HG03025 (cell line): ENCODE measurements around the gene TOMM40.
"Not testable (repeated sequence)": the region's sequence is repeated elsewhere in the genome, so short reads cannot be mapped to it uniquely, and the experiment has no call there.

Experiments used
- ATAC-seq: cut with Tn5 transposase; IDR thresholded peaks from one replicate; pipeline ENCODE4 v1.9.1; 2021; ENCODE audit warnings: mild to moderate bottlenecking, moderate library complexity; ENCODE audit not compliant: unreplicated experiment, low FRiP score

The TOMM40 gene

DNA sequence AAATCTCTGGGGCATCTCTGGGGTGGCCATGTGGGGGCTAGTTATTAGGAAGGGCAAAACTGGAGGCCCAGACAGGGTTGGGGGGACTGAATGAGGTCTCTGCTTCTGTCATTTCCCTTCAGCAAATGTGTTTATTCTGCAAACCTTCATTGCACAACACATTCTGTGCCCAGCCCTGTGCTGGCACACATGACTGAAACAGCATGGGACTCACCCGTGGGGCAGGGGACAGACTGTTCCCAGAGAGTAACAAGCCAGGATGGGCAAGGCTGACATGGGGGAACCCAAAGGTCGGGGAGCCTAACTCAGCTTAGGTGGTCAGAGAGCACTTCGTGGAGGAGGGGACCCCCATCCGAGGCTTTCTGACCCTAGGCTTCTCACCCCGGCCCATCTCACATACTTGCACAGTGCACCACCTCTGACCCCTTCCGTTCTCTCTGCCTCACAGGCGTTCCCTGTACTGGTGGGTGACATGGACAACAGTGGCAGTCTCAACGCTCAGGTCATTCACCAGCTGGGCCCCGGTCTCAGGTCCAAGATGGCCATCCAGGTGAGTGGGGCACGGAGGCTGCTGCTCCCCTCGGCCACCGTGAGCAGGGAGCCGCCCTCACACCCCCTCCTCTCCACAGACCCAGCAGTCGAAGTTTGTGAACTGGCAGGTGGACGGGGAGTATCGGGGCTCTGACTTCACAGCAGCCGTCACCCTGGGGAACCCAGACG is 2.4 kb downstream of the TOMM40 start:
- ATAC-seq: no peak

GRCh38 chr19:44894052-44894400 is 3.0 kb downstream of the TOMM40 start:
- no peak for ATAC-seq

- ATAC-seq: no peak
Observed at GRCh38 chr19:44894946-44895345, 3.9 kb downstream of the TOMM40 start.

DNA sequence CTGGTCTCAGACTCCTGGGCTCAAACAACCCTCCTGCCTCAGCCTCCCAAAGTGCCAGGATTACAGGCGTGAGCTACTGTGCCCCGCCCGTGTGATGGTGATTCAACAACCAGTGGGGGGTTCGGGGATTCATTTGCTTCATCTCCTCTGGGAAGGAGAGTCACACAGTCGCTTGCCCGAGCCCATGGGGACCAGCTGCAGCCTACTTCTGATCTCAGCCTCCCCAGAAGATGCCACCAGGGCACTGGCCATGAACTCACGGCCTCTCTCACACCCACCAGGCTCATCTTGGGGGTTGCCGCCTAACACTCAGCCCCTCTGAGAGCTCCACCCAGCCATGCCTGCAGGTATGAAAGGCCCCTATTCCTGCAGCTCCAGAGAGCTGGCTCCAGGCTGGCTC is 6.8 kb downstream of the TOMM40 start:
- no peak for ATAC-seq

GRCh38 chr19:44900328-44901244 is 9.5 kb downstream of the TOMM40 start:
- ATAC-seq: no peak

GRCh38 chr19:44903216-44903601 is 12.2 kb downstream of the TOMM40 start:
- no peak for ATAC-seq

DNA sequence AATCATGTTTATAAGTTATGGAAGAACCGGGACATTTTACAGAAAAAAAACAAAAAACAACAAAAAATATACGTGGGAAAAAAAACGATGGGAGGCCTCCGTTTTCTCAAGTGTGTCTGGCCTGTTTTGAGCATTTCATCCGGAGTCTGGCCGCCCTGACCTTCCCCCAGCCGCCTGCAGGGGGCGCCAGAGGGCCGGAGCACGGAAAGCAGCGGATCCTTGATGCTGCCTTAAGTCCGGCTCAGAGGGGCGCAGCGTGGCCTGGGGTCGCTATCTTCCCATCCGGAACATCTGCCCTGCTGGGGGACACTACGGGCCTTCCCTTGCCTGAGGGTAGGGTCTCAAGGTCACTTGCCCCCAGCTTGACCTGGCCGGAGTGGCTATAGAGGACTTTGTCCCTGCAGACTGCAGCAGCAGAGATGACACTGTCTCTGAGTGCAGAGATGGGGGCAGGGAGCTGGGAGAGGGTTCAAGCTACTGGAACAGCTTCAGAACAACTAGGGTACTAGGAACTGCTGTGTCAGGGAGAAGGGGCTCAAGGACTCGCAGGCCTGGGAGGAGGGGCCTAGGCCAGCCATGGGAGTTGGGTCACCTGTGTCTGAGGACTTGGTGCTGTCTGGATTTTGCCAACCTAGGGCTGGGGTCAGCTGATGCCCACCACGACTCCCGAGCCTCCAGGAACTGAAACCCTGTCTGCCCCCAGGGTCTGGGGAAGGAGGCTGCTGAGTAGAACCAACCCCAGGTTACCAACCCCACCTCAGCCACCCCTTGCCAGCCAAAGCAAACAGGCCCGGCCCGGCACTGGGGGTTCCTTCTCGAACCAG is 12.8 kb downstream of the TOMM40 start:
- ATAC-seq: no peak

DNA sequence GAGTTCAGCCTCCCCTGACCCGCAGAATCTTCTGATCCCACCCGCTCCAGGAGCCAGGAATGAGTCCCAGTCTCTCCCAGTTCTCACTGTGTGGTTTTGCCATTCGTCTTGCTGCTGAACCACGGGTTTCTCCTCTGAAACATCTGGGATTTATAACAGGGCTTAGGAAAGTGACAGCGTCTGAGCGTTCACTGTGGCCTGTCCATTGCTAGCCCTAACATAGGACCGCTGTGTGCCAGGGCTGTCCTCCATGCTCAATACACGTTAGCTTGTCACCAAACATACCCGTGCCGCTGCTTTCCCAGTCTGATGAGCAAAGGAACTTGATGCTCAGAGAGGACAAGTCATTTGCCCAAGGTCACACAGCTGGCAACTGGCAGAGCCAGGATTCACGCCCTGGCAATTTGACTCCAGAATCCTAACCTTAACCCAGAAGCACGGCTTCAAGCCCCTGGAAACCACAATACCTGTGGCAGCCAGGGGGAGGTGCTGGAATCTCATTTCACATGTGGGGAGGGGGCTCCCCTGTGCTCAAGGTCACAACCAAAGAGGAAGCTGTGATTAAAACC is 13.5 kb downstream of the TOMM40 start:
- ATAC-seq: no peak

DNA sequence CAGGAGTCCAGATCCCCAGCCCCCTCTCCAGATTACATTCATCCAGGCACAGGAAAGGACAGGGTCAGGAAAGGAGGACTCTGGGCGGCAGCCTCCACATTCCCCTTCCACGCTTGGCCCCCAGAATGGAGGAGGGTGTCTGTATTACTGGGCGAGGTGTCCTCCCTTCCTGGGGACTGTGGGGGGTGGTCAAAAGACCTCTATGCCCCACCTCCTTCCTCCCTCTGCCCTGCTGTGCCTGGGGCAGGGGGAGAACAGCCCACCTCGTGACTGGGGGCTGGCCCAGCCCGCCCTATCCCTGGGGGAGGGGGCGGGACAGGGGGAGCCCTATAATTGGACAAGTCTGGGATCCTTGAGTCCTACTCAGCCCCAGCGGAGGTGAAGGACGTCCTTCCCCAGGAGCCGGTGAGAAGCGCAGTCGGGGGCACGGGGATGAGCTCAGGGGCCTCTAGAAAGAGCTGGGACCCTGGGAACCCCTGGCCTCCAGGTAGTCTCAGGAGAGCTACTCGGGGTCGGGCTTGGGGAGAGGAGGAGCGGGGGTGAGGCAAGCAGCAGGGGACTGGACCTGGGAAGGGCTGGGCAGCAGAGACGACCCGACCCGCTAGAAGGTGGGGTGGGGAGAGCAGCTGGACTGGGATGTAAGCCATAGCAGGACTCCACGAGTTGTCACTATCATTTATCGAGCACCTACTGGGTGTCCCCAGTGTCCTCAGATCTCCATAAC is 14.5 kb downstream of the TOMM40 start, which contains the start of gene APOE:
TSS of gene APOE (plus strand) at position 360 of the 724 bp plus-strand sequence. CDS start 829 bp downstream, outside the sequence.
- no peak for ATAC-seq

DNA sequence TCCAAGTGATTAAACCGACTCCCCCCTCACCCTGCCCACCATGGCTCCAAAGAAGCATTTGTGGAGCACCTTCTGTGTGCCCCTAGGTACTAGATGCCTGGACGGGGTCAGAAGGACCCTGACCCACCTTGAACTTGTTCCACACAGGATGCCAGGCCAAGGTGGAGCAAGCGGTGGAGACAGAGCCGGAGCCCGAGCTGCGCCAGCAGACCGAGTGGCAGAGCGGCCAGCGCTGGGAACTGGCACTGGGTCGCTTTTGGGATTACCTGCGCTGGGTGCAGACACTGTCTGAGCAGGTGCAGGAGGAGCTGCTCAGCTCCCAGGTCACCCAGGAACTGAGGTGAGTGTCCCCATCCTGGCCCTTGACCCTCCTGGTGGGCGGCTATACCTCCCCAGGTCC is 16.6 kb downstream of the TOMM40 start:
- ATAC-seq: no peak

DNA sequence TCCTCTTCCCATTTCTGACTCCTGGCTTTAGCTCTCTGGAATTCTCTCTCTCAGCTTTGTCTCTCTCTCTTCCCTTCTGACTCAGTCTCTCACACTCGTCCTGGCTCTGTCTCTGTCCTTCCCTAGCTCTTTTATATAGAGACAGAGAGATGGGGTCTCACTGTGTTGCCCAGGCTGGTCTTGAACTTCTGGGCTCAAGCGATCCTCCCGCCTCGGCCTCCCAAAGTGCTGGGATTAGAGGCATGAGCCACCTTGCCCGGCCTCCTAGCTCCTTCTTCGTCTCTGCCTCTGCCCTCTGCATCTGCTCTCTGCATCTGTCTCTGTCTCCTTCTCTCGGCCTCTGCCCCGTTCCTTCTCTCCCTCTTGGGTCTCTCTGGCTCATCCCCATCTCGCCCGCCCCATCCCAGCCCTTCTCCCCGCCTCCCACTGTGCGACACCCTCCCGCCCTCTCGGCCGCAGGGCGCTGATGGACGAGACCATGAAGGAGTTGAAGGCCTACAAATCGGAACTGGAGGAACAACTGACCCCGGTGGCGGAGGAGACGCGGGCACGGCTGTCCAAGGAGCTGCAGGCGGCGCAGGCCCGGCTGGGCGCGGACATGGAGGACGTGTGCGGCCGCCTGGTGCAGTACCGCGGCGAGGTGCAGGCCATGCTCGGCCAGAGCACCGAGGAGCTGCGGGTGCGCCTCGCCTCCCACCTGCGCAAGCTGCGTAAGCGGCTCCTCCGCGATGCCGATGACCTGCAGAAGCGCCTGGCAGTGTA is 17.2 kb downstream of the TOMM40 start:
- ATAC-seq: no peak

- no peak for ATAC-seq
Observed at GRCh38 chr19:44908836-44909261, 17.8 kb downstream of the TOMM40 start.

DNA sequence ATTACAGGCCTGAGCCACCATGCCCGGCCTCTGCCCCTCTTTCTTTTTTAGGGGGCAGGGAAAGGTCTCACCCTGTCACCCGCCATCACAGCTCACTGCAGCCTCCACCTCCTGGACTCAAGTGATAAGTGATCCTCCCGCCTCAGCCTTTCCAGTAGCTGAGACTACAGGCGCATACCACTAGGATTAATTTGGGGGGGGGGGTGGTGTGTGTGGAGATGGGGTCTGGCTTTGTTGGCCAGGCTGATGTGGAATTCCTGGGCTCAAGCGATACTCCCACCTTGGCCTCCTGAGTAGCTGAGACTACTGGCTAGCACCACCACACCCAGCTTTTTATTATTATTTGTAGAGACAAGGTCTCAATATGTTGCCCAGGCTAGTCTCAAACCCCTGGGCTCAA is 18.7 kb downstream of the TOMM40 start:
- no peak for ATAC-seq

- ATAC-seq: not testable (repeated sequence)
Observed at GRCh38 chr19:44911896-44912295, 20.8 kb downstream of the TOMM40 start.

DNA sequence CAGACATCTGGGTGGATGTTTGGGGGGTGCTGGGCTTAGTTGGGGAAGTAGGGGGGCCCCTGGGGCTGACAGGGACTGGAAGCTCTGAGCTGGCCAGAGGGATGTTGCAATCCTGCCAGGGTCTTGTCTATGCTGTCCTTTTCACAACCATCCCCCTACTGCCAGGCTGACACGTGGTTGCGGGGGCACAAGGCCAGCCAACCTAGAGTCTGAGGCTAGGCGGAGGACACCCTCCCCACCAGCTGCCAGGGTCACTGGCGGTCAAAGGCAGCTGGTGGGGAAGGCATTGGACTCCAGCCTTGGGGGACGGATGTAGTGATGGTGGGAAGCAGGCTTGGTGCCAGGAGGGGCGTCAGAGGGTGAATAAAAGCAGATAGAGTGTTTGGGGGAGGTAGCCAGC is 21.8 kb downstream of the TOMM40 start:
- no peak for ATAC-seq

DNA sequence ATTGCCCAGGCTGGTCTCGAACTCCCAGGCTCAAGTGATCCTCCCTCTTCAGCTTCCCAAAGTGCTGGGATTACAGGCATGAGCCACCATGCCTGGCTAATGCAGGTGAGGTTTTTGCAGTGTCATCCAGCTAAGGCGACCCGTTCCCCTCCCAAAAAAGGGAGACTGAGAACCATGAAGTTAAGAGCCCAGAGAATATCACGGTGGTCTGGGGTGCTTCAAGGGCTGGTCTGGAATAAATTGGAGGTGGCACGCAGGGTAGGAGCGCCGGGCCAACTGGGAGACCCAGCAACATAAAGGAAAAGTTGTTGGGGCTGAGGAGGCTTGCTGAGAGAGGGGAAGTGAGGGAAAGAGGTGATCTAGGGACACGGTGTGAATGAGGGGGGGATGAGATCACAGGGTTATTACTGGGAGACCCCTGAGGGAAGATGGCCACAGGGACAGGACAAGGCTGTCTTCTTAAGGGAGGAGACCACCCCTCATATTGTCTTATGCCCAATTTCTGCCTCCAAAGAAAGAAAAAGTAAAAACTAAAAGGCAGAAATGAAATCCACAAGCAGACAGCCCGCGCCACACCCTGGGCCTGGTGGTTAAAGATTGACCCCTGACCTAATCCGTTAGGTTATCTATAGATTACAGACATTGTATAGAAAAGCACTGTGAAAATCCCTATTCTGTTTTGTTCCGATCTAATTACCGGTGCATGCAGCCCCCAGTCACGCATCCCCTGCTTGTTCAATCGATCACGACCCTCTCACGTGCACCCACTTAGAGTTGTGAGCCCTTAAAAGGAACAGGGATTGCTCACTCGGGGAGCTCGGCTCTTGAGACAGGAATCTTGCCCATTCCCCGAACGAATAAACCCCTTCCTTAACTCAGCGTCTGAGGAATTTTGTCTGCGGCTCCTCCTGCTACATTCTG is 22.7 kb downstream of the TOMM40 start:
- ATAC-seq: not testable (repeated sequence)

DNA sequence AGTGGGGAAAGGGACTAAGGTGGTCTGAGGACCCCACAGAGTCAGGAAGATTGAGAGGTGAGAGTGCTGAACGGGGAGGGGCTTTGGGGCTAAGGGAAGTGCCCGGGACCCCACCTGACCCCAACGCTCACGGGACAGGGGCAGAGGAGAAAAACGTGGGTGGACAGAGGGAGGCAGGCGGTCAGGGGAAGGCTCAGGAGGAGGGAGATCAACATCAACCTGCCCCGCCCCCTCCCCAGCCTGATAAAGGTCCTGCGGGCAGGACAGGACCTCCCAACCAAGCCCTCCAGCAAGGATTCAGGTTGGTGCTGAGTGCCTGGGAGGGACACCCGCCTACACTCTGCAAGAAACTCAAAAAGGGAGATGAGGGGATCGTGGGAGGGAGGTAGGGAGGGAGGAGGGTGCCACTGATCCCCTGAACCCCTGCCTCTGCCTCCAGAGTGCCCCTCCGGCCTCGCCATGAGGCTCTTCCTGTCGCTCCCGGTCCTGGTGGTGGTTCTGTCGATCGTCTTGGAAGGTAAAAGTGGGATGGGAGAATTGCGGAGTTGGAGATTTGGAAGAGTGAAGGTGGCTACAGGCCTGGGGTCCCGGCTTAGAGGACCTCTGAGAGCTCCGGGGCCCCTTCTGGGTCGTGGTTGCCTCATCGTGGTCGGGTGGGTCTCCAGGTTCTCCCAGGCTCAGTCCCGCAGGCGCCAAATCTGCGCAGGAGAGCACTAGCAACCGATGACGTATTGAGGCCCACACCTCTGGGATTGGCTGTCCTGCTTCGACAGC is 23.6 kb downstream of the TOMM40 start, which contains the start of gene APOC1:
TSS of gene APOC1 (plus strand) at position 176 of the 774 bp plus-strand sequence. CDS start at position 460, 284 bp downstream.
- ATAC-seq: peak; percentile 89
